ENCODE measurements around the gene FCGR2B.
"Not testable (repeated sequence)": the region's sequence is repeated elsewhere in the genome, so short reads cannot be mapped to it uniquely, and the experiment has no call there.

FCGR2B gene

DNA sequence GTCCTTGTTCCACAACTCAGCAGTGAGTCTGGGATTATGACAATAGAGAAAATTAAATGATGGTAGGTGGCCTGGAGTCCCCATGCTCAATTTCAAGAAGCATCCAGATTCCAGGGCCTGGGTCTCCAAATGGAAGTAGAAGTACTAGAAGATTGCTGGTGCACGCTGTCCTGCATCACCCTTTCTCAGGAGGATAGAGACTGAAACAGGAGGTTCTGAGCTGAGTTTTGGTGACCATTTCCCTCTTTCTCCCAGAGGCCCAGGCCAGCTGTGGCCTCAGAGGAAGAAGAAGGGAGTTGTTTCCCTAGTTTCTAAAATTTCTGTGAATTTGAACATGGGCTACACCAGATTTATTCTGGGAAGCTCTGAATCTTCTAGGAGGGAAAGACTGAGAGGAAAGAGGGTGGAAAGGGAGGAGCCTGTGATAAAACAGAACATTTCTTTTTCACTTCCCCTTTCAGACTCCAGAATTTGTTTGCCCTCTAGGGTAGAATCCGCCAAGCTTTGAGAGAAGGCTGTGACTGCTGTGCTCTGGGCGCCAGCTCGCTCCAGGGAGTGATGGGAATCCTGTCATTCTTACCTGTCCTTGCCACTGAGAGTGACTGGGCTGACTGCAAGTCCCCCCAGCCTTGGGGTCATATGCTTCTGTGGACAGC, at the start of gene FCGR2B:
FCGR2B (plus strand) TSS at position 460 of the 656 bp plus-strand sequence; CDS start at position 559, 99 bp downstream.
- not testable (repeated sequence) for DNase-seq

DNA sequence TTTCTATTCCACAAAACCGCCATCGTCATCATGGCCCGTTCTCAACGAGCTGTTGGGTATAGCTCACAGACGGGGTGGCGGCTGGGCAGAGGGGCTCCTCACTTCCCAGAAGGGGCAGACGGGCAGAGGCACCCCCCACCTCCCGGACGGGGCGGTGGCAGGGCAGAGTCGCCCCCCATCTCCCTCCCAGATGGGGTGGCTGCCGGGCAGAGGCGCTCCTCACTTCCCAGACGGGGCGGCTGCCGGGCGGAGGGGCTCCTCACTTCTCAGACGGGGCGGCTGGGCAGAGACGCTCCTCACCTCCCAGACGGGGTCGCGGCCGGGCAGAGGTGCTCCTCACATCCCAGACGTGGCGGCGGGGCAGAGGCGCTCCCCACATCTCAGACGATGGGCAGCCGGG, 46.5 kb upstream of the FCGR2B start:
- not testable (repeated sequence) for DNase-seq

DNA sequence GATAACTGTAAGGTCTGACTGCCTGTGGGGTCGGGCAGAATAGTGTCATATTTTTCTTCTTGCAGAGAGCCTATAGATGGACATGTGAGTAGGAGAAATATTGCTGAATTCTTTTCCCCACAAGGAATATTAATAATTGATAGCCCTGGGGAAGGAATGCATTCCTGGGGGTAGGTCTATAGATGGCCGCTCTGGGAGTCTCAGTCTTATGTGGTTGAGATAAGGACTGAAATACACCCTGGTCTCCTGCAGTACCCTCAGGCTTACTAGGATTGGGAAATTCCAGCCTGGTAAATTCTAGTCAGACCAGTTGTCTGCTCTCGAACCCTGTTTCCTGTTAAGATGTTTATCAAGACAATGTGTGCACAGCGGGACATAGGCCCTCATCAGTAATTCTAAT, 44.4 kb upstream of the FCGR2B start:
- not testable (repeated sequence) for DNase-seq

DNA sequence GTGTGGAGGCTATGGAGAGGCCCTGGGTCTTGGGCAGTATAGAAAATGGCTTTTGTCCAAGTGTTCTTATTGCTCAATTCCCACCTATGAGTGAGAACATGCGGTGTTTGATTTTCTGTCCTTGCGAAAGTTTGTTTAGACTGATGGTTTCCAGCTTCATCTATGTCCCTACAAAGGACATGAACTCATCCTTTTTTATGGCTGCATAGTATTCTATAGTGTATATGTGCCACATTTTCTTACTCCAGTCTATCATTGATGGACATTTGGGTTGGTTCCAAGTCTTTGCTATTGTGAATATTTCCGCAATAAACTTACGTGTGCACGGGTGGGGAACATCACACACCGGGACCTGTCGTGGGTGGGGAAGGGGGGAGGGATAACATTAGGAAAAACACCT, 42.5 kb upstream of the FCGR2B start:
- DNase-seq = not testable (repeated sequence)

DNA sequence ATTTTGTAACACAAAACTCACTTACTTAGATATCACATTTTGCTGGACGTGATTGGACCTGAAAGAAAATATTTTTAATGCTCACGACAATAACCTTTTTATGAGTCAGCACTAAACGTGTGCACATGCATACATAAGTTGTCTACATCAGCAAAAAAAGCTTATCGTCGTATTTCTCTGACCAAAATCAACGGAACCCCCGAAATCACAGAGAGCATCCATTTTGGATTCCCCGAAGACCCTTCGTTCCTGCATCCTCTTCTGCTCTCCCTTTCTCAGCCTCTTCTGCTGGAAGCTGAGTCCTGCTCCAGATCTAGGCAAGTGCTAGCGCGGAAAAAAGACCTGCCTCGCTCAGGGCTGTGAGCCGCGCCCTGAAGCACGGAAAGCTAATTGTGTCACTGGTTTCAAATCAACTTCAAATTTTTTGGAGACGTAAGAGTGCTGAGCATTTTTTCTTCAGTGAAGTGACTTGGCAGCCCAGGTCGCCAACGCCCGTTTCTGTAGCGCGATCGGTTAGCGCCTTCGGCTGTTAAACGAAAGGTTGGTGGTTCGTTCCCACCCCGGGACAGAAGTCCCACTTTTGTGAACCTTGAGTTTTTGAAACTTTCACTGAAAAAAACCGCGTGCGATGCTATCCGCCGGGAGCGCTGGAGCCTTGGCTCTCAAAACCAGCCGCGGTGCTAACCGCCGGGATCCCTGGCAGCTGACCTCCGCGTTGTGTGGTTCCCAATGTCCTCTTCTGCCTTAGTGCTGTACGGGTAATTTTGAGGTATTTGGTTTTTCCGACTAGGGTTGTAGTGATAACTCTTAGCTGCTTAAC, 41.6 kb upstream of the FCGR2B start:
- peak; percentile 79 to 87 for DNase-seq

DNA sequence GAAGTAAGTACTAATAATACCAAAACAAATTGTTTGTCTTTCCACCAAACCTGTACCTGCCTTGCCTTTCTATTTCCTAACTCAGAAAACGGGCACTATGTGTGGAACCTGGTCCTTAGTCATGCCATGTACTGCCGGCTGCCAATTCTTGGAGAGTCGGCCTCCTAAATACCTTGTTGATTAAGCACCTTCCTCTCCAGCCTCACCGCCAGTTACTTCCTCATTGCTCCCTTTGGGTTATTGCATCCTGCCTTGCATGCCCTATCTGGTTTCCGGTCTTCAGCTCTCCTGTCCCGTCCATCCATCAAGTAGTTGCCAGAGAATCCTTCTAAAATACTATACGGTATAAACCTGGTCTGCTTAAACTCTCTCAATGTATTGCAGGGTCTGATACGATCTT, 40.9 kb upstream of the FCGR2B start:
- DNase-seq = peak in 1 of 2 donors; percentile 20

DNA sequence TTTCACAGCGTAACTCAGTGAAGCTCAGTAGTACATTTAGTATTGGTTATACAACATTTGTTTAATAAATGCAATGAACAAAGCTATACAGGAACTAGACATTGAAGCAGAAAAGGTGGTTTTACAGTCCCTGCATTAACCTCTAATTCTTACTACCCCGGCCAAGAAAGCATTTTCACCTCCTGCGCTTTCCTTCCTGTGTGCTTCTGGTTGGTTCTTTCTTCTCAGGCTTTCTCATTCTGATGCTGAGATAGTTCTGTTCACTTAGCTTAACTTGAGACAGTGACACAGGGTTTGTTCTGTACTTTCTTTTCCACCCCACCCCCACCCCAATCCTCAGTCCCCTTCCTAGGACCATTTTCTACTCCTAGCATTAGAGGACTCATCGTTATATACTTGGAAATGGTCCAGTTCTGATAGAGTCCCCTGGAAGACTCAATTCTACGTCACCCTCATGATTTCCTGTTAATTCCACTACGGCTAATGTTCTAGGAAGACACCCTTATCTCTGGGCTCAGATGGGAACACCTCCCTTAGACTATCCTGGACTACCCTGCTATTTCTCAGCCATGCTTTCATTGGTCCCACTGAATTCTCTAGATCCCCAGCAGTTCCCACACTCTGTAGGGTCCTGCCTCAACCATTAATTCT, 39.4 kb upstream of the FCGR2B start:
- peak in 1 of 2 donors; percentile 39 for DNase-seq

DNA sequence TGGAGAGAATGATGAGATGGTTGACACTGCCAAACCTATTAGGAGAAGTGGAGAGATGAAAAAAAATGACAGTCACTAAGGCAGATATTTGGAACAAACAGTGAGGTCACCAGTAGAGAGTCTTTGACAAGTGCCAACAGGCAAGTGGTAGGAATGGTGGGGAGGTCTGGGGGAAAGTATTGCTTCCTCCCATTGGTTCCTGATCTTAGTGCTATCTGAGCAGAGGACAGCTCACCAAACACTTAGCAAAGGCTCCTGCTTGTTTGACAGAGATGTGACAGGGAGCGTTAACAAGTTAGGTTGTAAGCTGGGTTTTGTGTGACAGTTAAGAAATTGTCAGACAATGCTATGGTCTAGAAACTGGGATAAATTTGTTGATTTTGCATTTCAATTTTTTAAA, 38.3 kb upstream of the FCGR2B start:
- DNase-seq = peak in 1 of 2 donors; percentile 24

DNA sequence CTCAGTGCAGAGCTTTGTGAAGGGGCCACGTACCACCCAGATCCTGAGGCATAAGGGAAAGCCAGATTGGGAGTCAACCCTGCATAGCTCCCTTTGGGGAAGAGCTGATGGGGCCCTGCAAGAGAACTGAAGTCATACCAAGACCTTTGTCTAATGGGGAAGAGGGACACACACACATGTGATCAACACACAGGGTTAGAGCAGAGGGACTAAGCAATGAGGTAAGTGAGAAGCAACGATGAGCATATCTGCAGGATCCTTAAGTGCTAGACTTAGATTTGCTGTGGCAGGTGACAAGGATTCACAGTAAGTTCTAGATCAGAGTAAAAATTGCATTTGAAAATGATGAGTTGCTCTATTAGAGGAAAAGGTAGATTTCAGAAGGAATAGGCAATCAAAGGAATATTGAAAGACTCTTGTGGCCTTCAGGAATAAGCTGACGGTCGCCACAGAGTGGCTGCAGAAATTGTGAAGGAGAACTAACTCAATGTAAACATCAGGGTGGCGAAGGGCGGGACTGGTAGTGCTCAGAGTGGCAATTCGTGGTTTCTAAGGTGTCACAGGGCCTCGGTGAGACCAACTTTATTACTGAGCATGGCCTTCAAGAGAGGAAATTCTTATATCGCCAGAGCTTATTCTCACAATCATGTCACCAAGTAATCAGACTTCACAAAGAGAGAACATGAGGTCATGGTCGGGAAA, 36.3 kb upstream of the FCGR2B start:
- DNase-seq = peak; percentile 15 to 41

DNA sequence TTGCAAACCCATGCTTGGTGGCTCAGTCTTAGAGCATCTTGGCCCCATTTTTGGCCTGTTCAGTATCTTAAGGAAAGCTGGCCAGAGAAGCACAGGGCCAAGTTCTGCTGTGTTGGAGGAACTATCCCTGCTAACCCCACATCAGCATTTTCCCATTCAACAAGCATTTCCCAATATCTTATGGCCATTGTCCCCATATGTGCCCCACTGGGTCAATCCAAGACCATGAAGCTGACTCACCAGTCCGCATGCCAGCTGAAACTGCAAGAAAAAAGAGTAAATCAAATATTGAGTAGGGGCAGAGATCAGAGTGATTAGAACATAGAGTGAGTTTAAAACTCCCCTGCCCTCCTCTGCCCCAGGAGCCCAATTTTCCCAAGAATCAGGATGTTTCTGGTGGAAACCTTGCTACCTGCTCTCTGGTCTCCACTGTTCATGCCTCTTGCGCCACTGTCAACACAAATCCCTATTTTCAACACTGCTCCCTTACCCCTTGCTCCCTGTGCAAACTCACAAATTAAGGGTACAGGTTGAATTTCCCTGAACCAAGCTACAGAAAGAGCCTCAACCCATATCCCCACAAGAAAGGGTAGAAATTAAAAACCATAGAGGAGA, 32.7 kb upstream of the FCGR2B start:
- not testable (repeated sequence) for DNase-seq

DNA sequence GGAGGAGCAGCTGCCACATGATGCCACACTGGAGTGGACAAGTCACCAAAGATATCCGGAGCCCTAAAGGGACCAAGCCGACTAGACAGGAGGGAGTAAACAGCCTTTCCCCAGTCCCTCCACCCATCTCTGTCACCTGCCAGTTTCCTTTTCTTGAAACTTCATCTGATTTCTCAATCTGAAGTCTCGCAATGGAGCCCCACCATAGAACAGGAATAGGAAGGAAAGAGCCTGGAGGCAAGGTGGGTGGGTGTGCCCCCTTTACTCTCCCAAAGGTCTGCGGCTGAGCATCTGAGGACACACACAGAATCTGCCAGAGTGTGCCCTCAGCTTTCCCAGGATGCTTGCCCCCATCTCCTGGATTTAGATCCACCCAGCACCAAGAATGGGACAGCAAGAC, 31.9 kb upstream of the FCGR2B start, which contains the start of gene FCGR3B:
FCGR3B (minus strand) TSS at position 101 of the 400 bp plus-strand sequence; CDS start at position 19, 82 bp downstream.
- no peak for DNase-seq

DNA sequence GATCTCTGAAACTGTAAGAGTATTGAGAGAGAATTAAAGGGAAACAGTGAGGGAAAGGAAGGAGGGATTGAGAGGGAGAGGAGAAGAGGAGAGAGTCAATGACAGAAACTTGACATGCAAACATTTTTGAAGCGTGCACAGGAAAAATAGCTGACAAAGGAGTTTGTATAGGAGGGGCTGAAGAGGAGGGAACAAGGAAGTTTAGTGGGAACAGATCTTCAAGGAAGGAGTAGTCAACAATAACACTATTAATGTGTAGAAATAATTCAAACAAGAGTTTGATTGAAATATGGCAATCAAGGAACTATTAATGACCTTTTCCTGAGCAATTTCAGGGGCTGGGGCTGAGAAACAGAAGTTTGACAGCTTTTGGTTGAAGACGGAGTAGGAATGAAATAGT, 27.9 kb upstream of the FCGR2B start:
- DNase-seq = not testable (repeated sequence)

DNA sequence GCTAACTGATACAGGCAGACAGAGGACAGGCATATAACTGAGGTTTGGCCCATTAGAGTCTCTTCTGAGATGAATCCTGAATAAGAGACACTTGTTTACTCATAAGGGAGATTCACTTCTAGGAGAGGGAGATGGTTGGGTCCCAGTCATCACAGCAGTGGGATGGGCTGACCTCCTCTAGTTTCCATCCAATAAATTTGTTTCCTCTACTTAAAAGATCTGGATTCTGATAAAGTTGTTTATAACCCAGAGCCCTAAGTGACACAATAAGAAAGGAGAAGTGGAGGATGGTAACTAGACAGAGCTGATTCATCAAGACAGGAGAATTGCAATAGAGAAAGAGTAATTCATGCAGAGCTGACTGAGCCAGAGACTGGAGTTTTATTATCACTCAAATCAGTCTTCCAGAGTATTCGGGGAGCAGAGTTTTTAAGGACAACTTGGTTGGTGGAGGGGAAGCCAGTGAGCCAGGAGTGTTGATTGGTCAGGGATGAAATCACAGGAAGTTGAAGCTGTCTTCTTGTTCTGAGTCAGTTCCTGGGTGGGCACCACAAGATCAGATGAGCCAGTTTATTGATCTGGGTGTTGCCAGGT, 26.7 kb upstream of the FCGR2B start:
- DNase-seq = peak in 1 of 2 donors; percentile 39

DNA sequence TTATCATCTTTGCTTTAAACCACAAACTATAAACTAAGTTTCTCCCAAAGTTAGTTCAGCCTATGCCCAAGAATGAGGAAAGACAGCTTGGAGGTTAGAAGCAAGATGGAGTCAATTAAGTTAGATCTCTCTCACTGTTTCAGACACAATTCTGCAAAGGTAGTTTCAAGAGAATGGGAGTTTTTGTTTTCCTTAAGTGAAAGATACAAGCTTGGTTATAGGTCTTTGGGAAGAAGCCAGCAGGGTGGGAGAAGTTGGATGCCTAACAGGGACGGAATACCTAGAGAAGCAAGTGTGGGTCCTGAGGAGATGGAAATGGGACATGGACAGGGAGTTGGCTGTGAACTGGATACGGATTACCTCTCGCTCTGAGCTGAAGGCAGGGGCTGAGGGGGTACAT, 26.0 kb upstream of the FCGR2B start:
- not testable (repeated sequence) for DNase-seq

DNA sequence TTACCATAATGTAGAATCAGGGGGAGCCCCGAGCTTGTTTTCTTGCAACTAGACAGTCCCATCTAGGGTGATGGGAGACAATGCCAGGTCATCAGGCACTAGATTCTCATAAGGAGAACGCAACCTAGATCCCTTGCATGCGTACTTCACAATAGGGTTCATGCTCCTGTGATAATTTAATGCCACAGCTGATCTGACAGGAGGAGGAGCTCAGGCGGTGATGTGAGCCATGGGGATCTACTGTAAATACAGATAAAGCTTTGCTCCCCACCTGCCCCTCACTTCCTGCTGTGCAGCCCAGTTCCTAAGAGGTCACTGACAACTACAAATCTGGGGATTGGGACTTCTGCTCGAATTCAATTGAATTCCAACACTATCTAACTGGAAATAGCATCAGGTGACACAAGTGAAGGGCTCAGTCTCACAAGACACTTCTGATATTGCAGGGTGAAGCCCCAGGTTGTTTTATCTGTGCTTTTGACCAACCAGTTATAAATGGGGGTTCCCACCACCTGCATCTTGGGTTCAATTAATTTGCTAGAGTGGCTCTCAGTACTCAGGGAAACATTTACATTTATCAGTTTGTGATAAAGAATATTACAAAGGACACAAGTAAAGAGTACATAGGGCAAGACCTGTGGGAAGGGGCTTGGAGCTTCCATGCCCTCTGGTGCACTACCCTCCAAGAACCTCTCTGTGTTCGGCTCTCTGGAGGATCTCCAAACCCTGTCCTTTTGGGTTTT, 24.5 kb upstream of the FCGR2B start:
- DNase-seq = not testable (repeated sequence)

DNA sequence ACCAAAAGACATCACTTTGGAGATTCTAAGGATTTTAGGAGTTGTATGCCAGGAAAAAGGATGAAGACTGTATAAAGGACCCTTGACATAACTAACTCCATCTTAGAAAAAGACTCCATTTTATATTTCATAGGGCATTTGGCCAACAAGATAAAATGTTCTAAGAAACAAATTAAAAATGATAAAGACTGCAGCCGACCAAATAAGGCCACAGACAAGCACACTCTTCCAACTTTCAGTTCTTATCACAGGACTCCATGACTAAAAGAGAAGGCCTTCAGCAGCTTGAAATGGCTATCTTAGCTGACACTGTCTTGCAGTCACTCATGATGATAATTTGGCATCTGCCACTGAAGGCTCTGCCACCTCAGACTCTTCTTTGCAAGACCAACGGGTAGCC, 23.7 kb upstream of the FCGR2B start:
- DNase-seq = not testable (repeated sequence)

DNA sequence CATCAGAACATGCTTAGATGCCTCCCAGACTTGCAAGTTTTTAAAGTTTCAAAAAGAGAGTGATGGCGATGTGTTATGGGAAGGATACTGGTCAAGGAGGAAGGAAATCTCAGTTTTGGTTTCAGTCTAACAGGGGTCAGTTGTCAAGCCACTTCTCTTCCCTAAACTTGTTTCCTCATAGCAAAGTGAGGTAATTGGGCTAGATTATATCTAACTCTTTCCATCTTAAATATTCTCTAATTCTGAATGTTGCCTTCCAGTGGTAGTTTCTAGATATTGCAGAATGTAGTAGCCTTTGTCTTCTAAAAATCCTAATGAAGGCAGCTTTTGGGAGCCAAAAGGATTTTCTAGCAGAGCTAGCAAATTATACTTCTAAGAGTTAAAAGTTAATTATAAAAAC, 20.2 kb upstream of the FCGR2B start:
- peak in 1 of 2 donors; percentile 35 for DNase-seq

DNA sequence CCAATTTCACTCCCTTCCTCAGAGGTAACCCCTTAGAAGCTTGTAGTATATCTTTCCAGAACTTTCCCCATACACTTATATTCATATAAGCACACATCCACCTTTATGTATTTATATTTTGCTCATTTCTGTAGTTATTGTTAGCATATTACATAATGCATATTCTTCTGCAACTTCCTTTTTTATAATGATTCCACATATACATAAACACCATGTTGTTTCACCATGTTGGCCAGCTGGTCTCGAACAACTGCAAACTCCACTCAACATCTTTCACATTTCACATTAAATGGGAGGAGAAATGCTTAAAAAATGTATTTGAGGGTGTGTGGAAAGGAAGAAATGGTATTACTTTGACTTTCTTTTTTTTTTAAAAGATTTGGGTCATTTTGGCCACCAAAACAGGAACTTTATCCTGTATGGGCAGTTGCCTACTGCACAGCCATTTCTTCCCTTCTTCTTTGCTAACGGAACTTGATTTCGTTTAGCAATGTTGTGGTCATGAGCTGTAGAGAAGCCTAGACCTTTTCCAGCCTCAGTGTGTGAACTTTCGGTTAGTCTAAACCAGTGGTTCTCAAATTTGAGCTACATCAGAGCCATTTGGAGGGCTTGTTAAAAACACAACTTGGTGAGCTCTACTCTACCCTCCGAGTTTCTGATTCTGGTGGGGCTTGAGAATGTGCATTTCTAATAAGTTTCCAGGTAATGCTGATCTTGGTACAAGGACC, 19.3 kb upstream of the FCGR2B start:
- not testable (repeated sequence) for DNase-seq

DNA sequence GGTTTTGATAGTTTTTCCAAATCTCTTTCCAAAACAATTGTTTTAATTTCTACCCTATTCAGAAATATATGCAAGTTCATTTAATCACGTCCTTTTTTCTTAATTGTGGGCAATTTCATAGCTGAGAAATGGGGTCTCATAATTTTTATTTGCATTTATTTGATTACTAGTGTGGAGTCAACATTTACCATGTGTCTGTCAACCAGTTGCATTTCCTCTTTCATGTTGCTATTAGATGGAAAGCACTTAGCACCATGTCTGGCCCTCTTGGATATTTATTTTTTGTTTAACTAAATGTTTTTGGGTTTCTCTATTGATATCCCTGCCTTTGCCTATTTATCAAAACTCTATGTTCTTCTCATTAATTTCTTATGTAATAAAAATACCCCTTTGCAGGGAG, 18.1 kb upstream of the FCGR2B start:
- not testable (repeated sequence) for DNase-seq
